CD4-positive, CD25-positive, alpha-beta regulatory T cell (primary cell): ENCODE results near the gene BUB3. TPM values are rescaled to one million over a fixed set of nuclear protein-coding genes. Genes with fewer than 3 reads are reported as not detected.

Source experiments
- ATAC-seq, 2 donors: fragments of 150-1000 bp; cut with Tn5 transposase; one replicate each; pipeline ENCODE4 v1.10.0; 2021; ENCODE audit warnings: low read depth in 2 of 2, moderate number of reproducible peaks in 2 of 2, moderate library complexity in 1 of 2
- DNase-seq, 3 donors: peaks; one replicate each; pipeline versions ENCODE4 v3.0.0 to v3.0.0-alpha.2; 2012 to 2022; ENCODE audit warnings: mixed read lengths in 1 of 3
- H3K27ac ChIP-seq: one replicate; pipeline ENCODE4 v1.7.0; 2013; ENCODE audit warnings: mild to moderate bottlenecking, low read length; ENCODE audit not compliant: insufficient read depth, poor library complexity, severe bottlenecking
- H3K27me3 ChIP-seq: one replicate; pipeline ENCODE4 v1.7.0; 2013; ENCODE audit warnings: low read length; ENCODE audit not compliant: control insufficient read depth, insufficient read depth
- H3K36me3 ChIP-seq: one replicate; pipeline ENCODE4 v1.7.0; 2013; ENCODE audit warnings: mild to moderate bottlenecking, low read length, moderate library complexity; ENCODE audit not compliant: control insufficient read depth, insufficient read depth
- H3K4me1 ChIP-seq: 2 replicates; pipeline ENCODE4 v1.7.0; 2013; ENCODE audit warnings: mild to moderate bottlenecking, low read length; ENCODE audit not compliant: insufficient read depth, control insufficient read depth, poor library complexity, severe bottlenecking
- H3K4me3 ChIP-seq: one replicate; pipeline ENCODE4 v1.7.0; 2013; ENCODE audit warnings: low read depth, mild to moderate bottlenecking, low read length, moderate library complexity
- H3K9me3 ChIP-seq, 2 experiments: 1 replicate in 1 of 2; 2 replicates in 1 of 2; pipeline ENCODE4 v1.7.0; 2013; ENCODE audit warnings: low read length in 2 of 2, mild to moderate bottlenecking in 1 of 2, moderate library complexity in 1 of 2; ENCODE audit not compliant: control insufficient read depth in 2 of 2
- H3K27ac Mint-ChIP-seq, 3 donors: one replicate each; pipeline ENCODE4 v1.8.0; 2020 to 2022; ENCODE audit warnings: mild to moderate bottlenecking in 3 of 3, mixed read lengths in 3 of 3, moderate library complexity in 2 of 3
- H3K27me3 Mint-ChIP-seq: one replicate; pipeline ENCODE4 v1.8.0; 2022; ENCODE audit warnings: mild to moderate bottlenecking, mixed read lengths
- H3K36me3 Mint-ChIP-seq: one replicate; pipeline ENCODE4 v1.8.0; 2020; ENCODE audit warnings: mixed read lengths
- H3K4me1 Mint-ChIP-seq, 4 donors: one replicate each; pipeline ENCODE4 v1.8.0; 2020 to 2022; ENCODE audit warnings: mixed read lengths in 4 of 4, mild to moderate bottlenecking in 1 of 4
- H3K4me3 Mint-ChIP-seq, 4 donors: one replicate each; pipeline ENCODE4 v1.8.0; 2020 to 2022; ENCODE audit warnings: mild to moderate bottlenecking in 4 of 4, mixed read lengths in 4 of 4, moderate library complexity in 3 of 4
- H3K9me3 Mint-ChIP-seq, 7 donors: one replicate each; pipeline ENCODE4 v1.8.0; 2020 to 2022; ENCODE audit warnings: mixed read lengths in 7 of 7, mild to moderate bottlenecking in 3 of 7, moderate library complexity in 2 of 7
- polyA plus RNA-seq, 4 donors: library from polyadenylated mRNA; unstranded; fragments of 300-500 nt; fragmentation: Illumina TruSeq; gene quantifications; one replicate each; pipeline ENCODE4 v1.2.3, GENCODE V29; 2021
- total RNA-seq: library from RNA; stranded (reverse); gene quantifications from one replicate; pipeline ENCODE4 v1.2.3, GENCODE V29; 2022

Gene BUB3
- total and polyA plus RNA-seq, 5 donors from 2014 or later = 162 to 369 (median 331) TPM

DNA sequence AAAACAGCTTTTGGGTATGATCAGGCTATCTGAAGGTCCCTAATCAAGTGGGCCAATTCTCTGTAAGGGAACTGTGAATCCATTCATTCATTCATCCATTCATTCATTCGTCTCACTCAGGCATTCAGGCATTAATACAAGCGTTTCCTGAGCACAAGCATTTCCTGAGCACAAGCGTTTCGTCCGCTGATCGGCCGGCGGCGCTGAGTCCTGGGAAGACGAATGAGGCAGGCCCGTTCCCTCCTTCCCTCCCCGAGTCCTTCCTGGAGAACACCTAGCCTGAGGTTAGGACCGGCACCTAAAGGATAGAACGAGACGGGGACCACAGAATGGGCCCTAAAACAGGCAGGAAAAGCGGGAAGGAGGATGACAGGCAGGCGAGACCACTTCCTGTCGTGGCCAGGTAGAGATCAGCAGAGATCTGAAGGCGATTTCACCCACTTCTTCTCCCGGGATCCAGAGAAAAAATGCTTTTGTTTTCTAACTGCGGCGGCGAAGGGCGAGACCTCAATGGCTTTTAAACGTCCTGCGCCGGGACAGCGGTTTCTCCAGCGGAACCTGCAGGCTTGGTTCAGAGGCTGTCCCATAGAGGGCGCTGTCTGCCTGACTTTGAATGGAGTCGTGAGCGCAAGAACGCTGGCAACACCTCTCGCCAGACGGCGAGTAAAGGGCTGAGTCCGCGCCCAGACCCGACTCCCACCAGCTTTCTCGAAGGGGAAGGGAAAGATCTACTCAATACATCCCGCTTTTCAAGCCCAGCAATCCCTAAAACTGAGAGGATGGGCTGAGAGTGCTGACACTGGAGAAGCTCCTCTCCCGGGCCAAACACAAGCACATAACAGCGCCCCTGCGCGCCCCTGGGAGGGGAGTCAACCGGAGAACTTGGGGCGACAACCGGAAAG is 21.4 kb upstream of the BUB3 start:
- Histone ChIP-seq H3K27ac (no peak overlapping the region), H3K4me1 (peaks cover 53% of the 10 kb centered on the region), H3K27me3 (peaks cover 56% of the 10 kb centered on the region), H3K4me3 (peak overlapping the region; percentile 37), H3K36me3 (no peaks in the 10 kb centered on the region), H3K9me3 (no peaks in the 10 kb centered on the region)
- Mint-ChIP-seq H3K9me3 (peaks cover 0 to 7% (median 0%) of the 10 kb centered on the region in 7 donors), H3K4me1 (peaks cover 0 to 37% (median 24%) of the 10 kb centered on the region in 4 donors), H3K27ac (peak overlapping the region; percentile 39 to 79 (median 69)), H3K36me3 (no peaks in the 10 kb centered on the region), H3K4me3 (peak overlapping the region; percentile 80 to 86 (median 82)), H3K27me3 (peaks cover 76% of the 10 kb centered on the region)
- peak; percentile 73 to 89 (median 83) for DNase-seq
- peak; percentile 69 to 75 for ATAC-seq

GRCh38 chr10:123133541-123134342 is 20.5 kb upstream of the BUB3 start:
- Histone ChIP-seq H3K36me3 (no peaks in the 10 kb centered on the region), H3K27me3 (peaks cover 48% of the 10 kb centered on the region), H3K4me1 (peaks cover 54% of the 10 kb centered on the region), H3K4me3 (no peak overlapping the region), H3K9me3 (no peaks in the 10 kb centered on the region), H3K27ac (no peak overlapping the region)
- peak overlapping the region; percentile 42 to 84 (median 80) for H3K4me3 Mint-ChIP-seq
- ATAC-seq = no peak
- peak overlapping the region in 2 of 3 donors; percentile 52 to 76 for H3K27ac Mint-ChIP-seq
- peaks cover 0 to 46% (median 26%) of the 10 kb centered on the region in 4 donors for H3K4me1 Mint-ChIP-seq
- H3K9me3 Mint-ChIP-seq = peaks cover 0 to 4% (median 0%) of the 10 kb centered on the region in 7 donors
- DNase-seq = no peak
- H3K36me3 Mint-ChIP-seq = no peaks in the 10 kb centered on the region
- peaks cover 79% of the 10 kb centered on the region for H3K27me3 Mint-ChIP-seq

GRCh38 chr10:123134343-123134914 is 19.8 kb upstream of the BUB3 start:
- no peak overlapping the region for H3K27ac ChIP-seq
- H3K27me3 ChIP-seq = peaks cover 47% of the 10 kb centered on the region
- H3K36me3 ChIP-seq = no peaks in the 10 kb centered on the region
- Mint-ChIP-seq H3K36me3 (no peaks in the 10 kb centered on the region), H3K9me3 (peaks cover 0 to 4% (median 0%) of the 10 kb centered on the region in 7 donors), H3K27ac (peak overlapping the region in 2 of 3 donors; percentile 52 to 76), H3K4me3 (peak overlapping the region; percentile 42 to 84 (median 78)), H3K4me1 (peaks cover 0 to 50% (median 30%) of the 10 kb centered on the region in 4 donors), H3K27me3 (peaks cover 83% of the 10 kb centered on the region)
- peaks cover 55% of the 10 kb centered on the region for H3K4me1 ChIP-seq
- no peaks in the 10 kb centered on the region for H3K9me3 ChIP-seq
- ATAC-seq (no peak), DNase-seq (peak in 1 of 3 donors; percentile 32)
- H3K4me3 ChIP-seq = no peak overlapping the region

DNA sequence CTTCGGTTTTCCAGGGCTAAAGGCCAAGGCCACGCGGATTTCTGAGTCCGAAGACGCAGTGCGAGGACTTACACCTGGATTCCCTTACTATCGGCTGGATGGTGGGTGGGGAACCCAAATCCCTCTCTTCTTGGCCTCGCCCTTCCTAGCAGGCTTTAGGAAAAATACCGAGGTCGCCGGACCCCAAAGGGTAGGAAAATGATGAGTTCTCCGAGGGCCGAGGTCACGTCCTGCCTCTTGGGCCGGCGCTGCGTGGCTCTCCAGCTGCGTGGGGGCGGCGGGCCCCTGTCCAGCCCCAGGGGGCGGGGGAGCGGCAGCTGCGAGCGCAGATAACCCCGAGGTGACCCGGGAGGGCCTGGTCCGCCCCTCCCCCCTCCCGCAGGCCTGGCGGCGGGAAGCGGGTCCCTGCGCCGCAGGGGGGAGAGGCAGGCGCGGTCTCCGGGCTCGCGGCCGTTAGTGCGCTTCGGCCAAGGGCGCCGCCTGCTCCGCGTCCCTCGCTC is 19.2 kb upstream of the BUB3 start:
- no peaks in the 10 kb centered on the region for H3K9me3 ChIP-seq
- Mint-ChIP-seq H3K9me3 (peaks cover 0 to 4% (median 0%) of the 10 kb centered on the region in 7 donors), H3K4me1 (peaks cover 0 to 51% (median 34%) of the 10 kb centered on the region in 4 donors), H3K27me3 (peaks cover 83% of the 10 kb centered on the region), H3K4me3 (peak overlapping the region in 3 of 4 donors; percentile 54 to 84 (median 75)), H3K27ac (no peak overlapping the region), H3K36me3 (no peaks in the 10 kb centered on the region)
- H3K36me3 ChIP-seq = no peaks in the 10 kb centered on the region
- DNase-seq (no peak), ATAC-seq (no peak)
- H3K4me1 ChIP-seq = peaks cover 61% of the 10 kb centered on the region
- H3K27ac ChIP-seq = no peak overlapping the region
- H3K27me3 ChIP-seq = peaks cover 42% of the 10 kb centered on the region
- H3K4me3 ChIP-seq = peak overlapping the region; percentile 26

DNA sequence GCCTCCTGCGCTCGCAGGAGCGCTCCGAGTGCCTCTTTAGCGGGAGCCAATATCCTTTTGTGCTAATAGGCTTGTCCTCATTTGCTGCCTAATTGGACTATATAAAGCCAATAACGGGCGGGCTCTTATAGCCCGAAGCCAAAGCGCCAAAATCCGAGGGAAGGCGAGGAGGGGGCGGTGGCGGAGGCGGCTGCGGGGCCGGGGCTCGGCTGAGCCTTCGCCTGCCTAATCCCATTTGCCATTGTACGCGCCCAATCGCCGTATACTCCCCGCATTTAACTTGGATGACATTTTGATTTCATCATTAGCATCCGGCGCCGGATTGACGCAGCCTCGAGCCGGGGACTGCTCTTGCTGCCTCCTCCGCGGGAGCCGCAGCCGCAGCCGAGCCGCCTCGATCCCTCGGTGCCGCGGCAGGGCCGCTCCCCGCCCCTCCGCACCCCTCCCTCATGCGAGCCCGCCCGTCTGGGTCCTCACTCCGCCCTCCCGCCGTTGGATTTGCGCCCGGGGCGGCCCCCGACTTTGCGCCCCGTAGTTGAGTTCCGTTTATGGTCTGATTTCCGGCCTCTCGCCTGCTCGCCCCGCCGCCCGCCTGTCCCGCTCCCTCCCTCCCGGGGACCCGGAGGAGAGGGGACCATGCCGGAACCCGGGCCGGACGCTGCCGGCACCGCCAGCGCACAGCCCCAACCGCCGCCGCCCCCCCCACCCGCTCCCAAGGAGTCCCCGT is 18.6 kb upstream of the BUB3 start, which contains the start of gene HMX3:
Gene HMX3, plus strand, starts transcription at position 556 of the 727 bp plus-strand sequence. Its CDS starts 81 bp downstream, at position 637.
- Histone ChIP-seq H3K36me3 (no peaks in the 10 kb centered on the region), H3K4me1 (peaks cover 67% of the 10 kb centered on the region), H3K9me3 (no peaks in the 10 kb centered on the region), H3K4me3 (peak within 1 kb of the TSS; percentile 26), H3K27ac (no peak within 1 kb of the TSS), H3K27me3 (peaks cover 40% of the 10 kb centered on the region)
- Mint-ChIP-seq H3K36me3 (no peaks in the 10 kb centered on the region), H3K4me3 (peak within 1 kb of the TSS; percentile 77 to 91 (median 86)), H3K4me1 (peaks cover 4 to 57% (median 37%) of the 10 kb centered on the region in 4 donors), H3K27me3 (peaks cover 83% of the 10 kb centered on the region), H3K27ac (peak within 1 kb of the TSS in 2 of 3 donors; percentile 42 to 62), H3K9me3 (peaks cover 0 to 4% (median 0%) of the 10 kb centered on the region in 7 donors)
- DNase-seq (peak in 2 of 3 donors; percentile 47 to 54), ATAC-seq (no peak)

DNA sequence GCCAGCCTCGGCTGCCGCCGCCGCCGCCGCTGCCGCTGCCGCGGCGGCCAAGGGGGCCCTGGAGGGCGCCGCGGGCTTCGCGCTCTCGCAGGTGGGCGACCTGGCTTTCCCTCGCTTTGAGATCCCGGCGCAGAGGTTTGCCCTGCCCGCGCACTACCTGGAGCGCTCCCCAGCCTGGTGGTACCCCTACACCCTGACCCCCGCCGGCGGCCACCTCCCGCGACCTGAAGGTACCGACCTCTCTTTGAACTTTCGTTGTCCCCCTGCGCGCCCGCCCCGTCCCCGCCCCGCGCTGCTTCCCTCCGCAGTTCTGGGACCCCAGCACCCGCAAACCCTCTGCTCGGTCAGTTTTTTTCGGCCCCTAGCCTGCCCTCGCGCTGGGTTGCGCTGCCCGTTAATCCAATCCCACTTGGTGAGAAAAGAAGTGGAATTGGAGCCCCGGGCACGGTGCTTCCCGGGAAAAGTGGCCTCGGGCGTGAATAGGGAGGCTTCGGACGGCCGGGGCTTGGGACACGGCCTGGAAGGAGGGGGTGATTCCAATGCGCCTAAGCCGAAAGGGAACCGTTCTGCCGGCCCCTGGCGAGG is 17.9 kb upstream of the BUB3 start:
- peaks cover 6 to 60% (median 38%) of the 10 kb centered on the region in 4 donors for H3K4me1 Mint-ChIP-seq
- Histone ChIP-seq H3K27me3 (peaks cover 40% of the 10 kb centered on the region), H3K4me3 (no peak overlapping the region), H3K4me1 (peaks cover 67% of the 10 kb centered on the region), H3K9me3 (no peaks in the 10 kb centered on the region), H3K36me3 (no peaks in the 10 kb centered on the region), H3K27ac (no peak overlapping the region)
- H3K27me3 Mint-ChIP-seq = peaks cover 84% of the 10 kb centered on the region
- H3K4me3 Mint-ChIP-seq = peak overlapping the region in 3 of 4 donors; percentile 77 to 91 (median 86)
- peak overlapping the region in 1 of 3 donors; percentile 42 for H3K27ac Mint-ChIP-seq
- DNase-seq = no peak
- peaks cover 0 to 4% (median 0%) of the 10 kb centered on the region in 7 donors for H3K9me3 Mint-ChIP-seq
- no peaks in the 10 kb centered on the region for H3K36me3 Mint-ChIP-seq
- no peak for ATAC-seq
